GM23338 (cell line): ENCODE data around the gene IDH3B. TPM values are rescaled to one million over a fixed set of nuclear protein-coding genes. Genes with fewer than 3 reads are reported as not detected.

Experiments
- ATAC-seq: fragments of 200-7000 bp; cut with Tn5 transposase; 3 replicates; pipeline ENCODE4 v1.9.1; 2020
- DNase-seq: peaks from one replicate; pipeline ENCODE4 v3.0.0-alpha.2; 2015; ENCODE audit warnings: low spot score
- H2AFZ ChIP-seq: fragments of 200-600 bp; sonication (generic); 2 replicates; pipeline ENCODE4 v1.8.0; 2016; ENCODE audit warnings: antibody characterized with exemption, mild to moderate bottlenecking, moderate library complexity
- H3F3A ChIP-seq: fragments of 200-600 bp; sonication (generic); replicated peaks from 2 replicates; pipeline ENCODE4 v1.8.0; 2017; ENCODE audit warnings: antibody characterized with exemption, mixed run types, low read depth
- H3K27ac ChIP-seq: fragments of 200-600 bp; sonication (generic); 2 replicates; pipeline ENCODE4 v1.6.1; 2016; ENCODE audit warnings: low read depth
- H3K27me3 ChIP-seq: fragments of 200-600 bp; sonication (generic); 2 replicates; pipeline ENCODE4 v1.8.0; 2016; ENCODE audit warnings: mild to moderate bottlenecking, mixed run types, moderate library complexity; ENCODE audit not compliant: insufficient read depth
- H3K36me3 ChIP-seq: fragments of 200-600 bp; sonication (generic); 2 replicates; pipeline ENCODE4 v1.8.0; 2016; ENCODE audit warnings: mild to moderate bottlenecking; ENCODE audit not compliant: insufficient read depth
- H3K4me1 ChIP-seq: fragments of 200-600 bp; sonication (generic); 2 replicates; pipeline ENCODE4 v1.8.0; 2016; ENCODE audit warnings: mild to moderate bottlenecking, moderate library complexity; ENCODE audit not compliant: insufficient read depth
- H3K4me2 ChIP-seq: fragments of 200-600 bp; sonication (generic); 2 replicates; pipeline ENCODE4 v1.7.1; 2017; ENCODE audit warnings: mixed run types
- H3K4me3 ChIP-seq: fragments of 200-600 bp; sonication (generic); 2 replicates; pipeline ENCODE4 v1.6.1; 2016; ENCODE audit warnings: mixed run types
- H3K79me2 ChIP-seq: fragments of 200-600 bp; sonication (generic); replicated peaks from 2 replicates; pipeline ENCODE4 v1.8.0; 2017; ENCODE audit warnings: mild to moderate bottlenecking; ENCODE audit not compliant: insufficient read depth
- H3K9me2 ChIP-seq: fragments of 200-600 bp; sonication (generic); 2 replicates; pipeline ENCODE4 v1.8.0; 2017; ENCODE audit not compliant: insufficient read depth
- H4K20me1 ChIP-seq: fragments of 200-600 bp; sonication (generic); replicated peaks from 2 replicates; pipeline ENCODE4 v1.8.0; 2017; ENCODE audit warnings: mild to moderate bottlenecking; ENCODE audit not compliant: insufficient read depth
- H3K27ac Mint-ChIP-seq: 2 replicates; pipeline ENCODE4 v1.8.0; 2020; ENCODE audit warnings: inconsistent platforms, mild to moderate bottlenecking, moderate library complexity, mixed read lengths
- H3K27me3 Mint-ChIP-seq: 3 replicates; pipeline ENCODE4 v1.8.0; 2022; ENCODE audit warnings: low read depth, mild to moderate bottlenecking, moderate library complexity, mixed read lengths, inconsistent platforms; ENCODE audit not compliant: insufficient read depth, poor library complexity
- H3K36me3 Mint-ChIP-seq: 3 replicates; pipeline ENCODE4 v1.8.0; 2021; ENCODE audit warnings: low read depth, mild to moderate bottlenecking, inconsistent platforms, moderate library complexity, mixed read lengths
- H3K4me1 Mint-ChIP-seq: 3 replicates; pipeline ENCODE4 v1.8.0; 2020; ENCODE audit warnings: mild to moderate bottlenecking, inconsistent platforms, mixed read lengths
- H3K4me3 Mint-ChIP-seq: 3 replicates; pipeline ENCODE4 v1.8.0; 2021; ENCODE audit warnings: moderate library complexity, mild to moderate bottlenecking, inconsistent platforms, mixed read lengths
- H3K9me3 Mint-ChIP-seq: 3 replicates; pipeline ENCODE4 v1.8.0; 2020; ENCODE audit warnings: moderate library complexity, mild to moderate bottlenecking, inconsistent platforms, mixed read lengths
- CREB1 ChIP-seq: fragments of 250-450 bp; sonication (Bioruptor Pico); IDR thresholded peaks from 2 replicates; pipeline ENCODE4 v1.5.0; 2020; ENCODE audit warnings: low read depth, mild to moderate bottlenecking, moderate library complexity
- CTCF ChIP-seq, 2 experiments: fragments of 200-600 bp in 1 of 2; sonication (generic) in 1 of 2; conservative IDR thresholded peaks; 2 replicates each; pipeline versions ENCODE4 v1.5.1 to v1.6.1; 2016 to 2017; ENCODE audit warnings: antibody characterized with exemption in 2 of 2, low read depth in 2 of 2, mild to moderate bottlenecking in 2 of 2, moderate library complexity in 1 of 2
- ETS1 ChIP-seq: IDR thresholded peaks from 2 replicates; pipeline ENCODE4 v1.6.1; 2016; ENCODE audit warnings: antibody characterized with exemption
- EZH2 ChIP-seq: fragments of 200-600 bp; sonication (generic); IDR thresholded peaks from one replicate; pipeline ENCODE4 v1.8.0; 2017; ENCODE audit warnings: antibody characterized with exemption, mild to moderate bottlenecking, low read depth; ENCODE audit not compliant: unreplicated experiment
- NANOG ChIP-seq: IDR thresholded peaks from 2 replicates; pipeline ENCODE4 v1.6.1; 2016; ENCODE audit warnings: antibody characterized with exemption, borderline replicate concordance
- REST ChIP-seq: IDR thresholded peaks from one replicate; pipeline ENCODE4 v1.6.1; 2018; ENCODE audit warnings: antibody characterized with exemption; ENCODE audit not compliant: unreplicated experiment
- STAT1 ChIP-seq: IDR thresholded peaks from one replicate; pipeline ENCODE4 v1.6.1; 2016; ENCODE audit warnings: antibody characterized with exemption; ENCODE audit not compliant: unreplicated experiment
- ZNF114 ChIP-seq: fragments of 250-450 bp; sonication (Bioruptor Pico); IDR thresholded peaks from 2 replicates; pipeline ENCODE4 v1.5.0; 2020; ENCODE audit warnings: mild to moderate bottlenecking, moderate library complexity
- ZNF331 ChIP-seq: fragments of 250-450 bp; sonication (Bioruptor Pico); IDR thresholded peaks from 2 replicates; pipeline ENCODE4 v1.5.0; 2020; ENCODE audit warnings: low read depth, mild to moderate bottlenecking, moderate library complexity
- ZNF462 ChIP-seq: fragments of 250-450 bp; sonication (Bioruptor Pico); IDR thresholded peaks from 2 replicates; pipeline ENCODE4 v1.5.0; 2020; ENCODE audit warnings: mild to moderate bottlenecking, moderate library complexity
- polyA plus RNA-seq: library from polyadenylated mRNA; unstranded; fragments of >200 nt; fragmentation: Nextera tagmentation; extraction: Ambion mirVana; gene quantifications from 2 replicates; pipeline ENCODE4 v1.2.1, GENCODE V29; 2016
- total RNA-seq: library from RNA; depleted of rRNA; stranded (reverse); fragments of >200 nt; shearing (Covaris generic); gene quantifications from 2 replicates; pipeline ENCODE4 v1.2.3, GENCODE V29; 2014

The IDH3B gene
- total and polyA plus RNA-seq, 2 experiments from 2014 or later, result 87.1 to 126 TPM

GRCh38 chr20:2691663-2692035 is 27.6 kb upstream of the IDH3B start:
- H3K4me2 ChIP-seq, result peak overlapping the region; percentile 80
- peak overlapping the region; percentile 83 for H3K4me3 Mint-ChIP-seq

More at GRCh38 chr20:2691663-2692035, 27.6 kb upstream of the IDH3B start:
- peaks cover 7% of the 10 kb centered on the region; the same call in 1 of the 3 replicates for H3K36me3 Mint-ChIP-seq
- peaks cover 11% of the 10 kb centered on the region; the same call in 1 of the 2 replicates for H4K20me1 ChIP-seq
- no peak overlapping the region for H3K27ac ChIP-seq
- H3K27me3 Mint-ChIP-seq, result peaks cover 82% of the 10 kb centered on the region
- H3K27ac Mint-ChIP-seq, result no peak overlapping the region
- no peak overlapping the region; the same call in 1 of the 2 replicates for H2AFZ ChIP-seq
- peak overlapping the region; percentile 56 for H3K4me3 ChIP-seq
- DNase-seq (no peak), ATAC-seq (no peak)
- peaks cover 88% of the 10 kb centered on the region for H3K27me3 ChIP-seq
- H3K36me3 ChIP-seq, result no peaks in the 10 kb centered on the region
- no peaks in the 10 kb centered on the region for H3K79me2 ChIP-seq
- H3K9me3 Mint-ChIP-seq, result peaks cover 9% of the 10 kb centered on the region; the same call in 2 of the 3 replicates
- peaks cover 7% of the 10 kb centered on the region; the same call in 1 of the 2 replicates for H3F3A ChIP-seq
- H3K4me1 Mint-ChIP-seq, result peaks cover 34% of the 10 kb centered on the region
- TF ChIP-seq ETS1, result no peak
- TF ChIP-seq STAT1, result no peak
- TF ChIP-seq CREB1, result no peak
- TF ChIP-seq CTCF (conservative IDR thresholded peaks at IDR 0.05; ENCODE audit: low read depth in 2 of 2), result no peak
- no peak for TF ChIP-seq REST
- no peak for TF ChIP-seq NANOG
- no peak for TF ChIP-seq ZNF114 (CRISPR knock-in tag)
- TF ChIP-seq EZH2, result no peak
- no peak for TF ChIP-seq ZNF462
- no peak for TF ChIP-seq ZNF331 (CRISPR knock-in tag)
- H3K9me2 ChIP-seq, result no peaks in the 10 kb centered on the region
- H3K4me1 ChIP-seq, result peaks cover 21% of the 10 kb centered on the region; the same call in 1 of the 2 replicates
